GM18868 (cell line): ENCODE results near the gene CCDC134.

Experiments used
- ATAC-seq: cut with Tn5 transposase; IDR thresholded peaks from one replicate; pipeline ENCODE4 v1.9.1; 2021; ENCODE audit warnings: mild to moderate bottlenecking, moderate library complexity; ENCODE audit not compliant: unreplicated experiment

The CCDC134 gene

GRCh38 chr22:41875531-41876270 lies 75.2 kb downstream of the CCDC134 start:
- no peak for ATAC-seq
